HCT116 (cell line): ENCODE measurements around the gene ITGBL1. TPM values are rescaled to one million over a fixed set of nuclear protein-coding genes. Genes with fewer than 3 reads are reported as not detected.

Experiments used
- ATAC-seq: fragments of 200-7000 bp; cut with Tn5 transposase; 2 replicates; pipeline ENCODE4 v1.9.1; 2020; ENCODE audit warnings: mild to moderate bottlenecking, moderate library complexity
- BruUV-seq: library from RNA; stranded (reverse); fragments of 400-500 nt; replicated peaks from 2 replicates; lab custom pipeline; 2021; lab: Mats Ljungman, UMichigan
- CTCF ChIA-PET: fragments of 300-600 bp; sonication (Branson Sonifier 250); formaldehyde crosslinking; loops from one replicate; lab custom pipeline; 2021; ENCODE audit warnings: antibody characterized with exemption; lab: Charles Lee
- POLR2A ChIA-PET: fragments of 300-600, 350-600 bp; sonication (Branson Sonifier 250); formaldehyde crosslinking; loops from one replicate; lab custom pipeline; 2021; ENCODE audit warnings: antibody characterized with exemption; lab: Charles Lee
- RAD21 ChIA-PET, 2 experiments: fragments of 300-600 bp; sonication (Branson Sonifier 250); formaldehyde crosslinking; loops; one replicate each; lab custom pipeline; 2023; ENCODE audit warnings: low total read pairs in 2 of 2; ENCODE audit not compliant: uncharacterized antibody in 2 of 2, unreplicated experiment in 2 of 2, low non-redundant PET in 1 of 2; lab: Charles Lee
- DNase-seq: peaks from one replicate; pipeline ENCODE4 v3.0.0-alpha.2; 2010; ENCODE audit warnings: low read depth, low spot score
- H2AFZ ChIP-seq: fragments of 200-600 bp; shearing (Covaris generic), sonication (generic); 2 replicates; pipeline ENCODE4 v1.6.1; 2017; ENCODE audit warnings: low read depth, mixed run types, mixed read lengths, antibody characterized with exemption, low read length; ENCODE audit not compliant: poor library complexity, severe bottlenecking
- H3K27ac ChIP-seq: 2 replicates; pipeline ENCODE4 v1.5.1; 2012; ENCODE audit warnings: low read depth, low read length
- H3K27me3 ChIP-seq: fragments of 200-600 bp; sonication (generic); 2 replicates; pipeline ENCODE4 v1.6.1; 2016; ENCODE audit warnings: mixed run types, low read length, mixed read lengths; ENCODE audit not compliant: insufficient read depth
- H3K36me3 ChIP-seq, 2 experiments: fragments of 200-500 bp in 1 of 2; fragments of 200-600 bp in 1 of 2; sonication (Bioruptor generic) in 1 of 2; sonication (generic) in 1 of 2; 2 replicates each; pipeline versions ENCODE4 v1.5.1 to v1.6.1; 2014 to 2016; ENCODE audit warnings: low read length in 2 of 2, inconsistent platforms in 1 of 2, mixed read lengths in 1 of 2, mixed run types in 1 of 2; ENCODE audit not compliant: insufficient read depth in 2 of 2, control insufficient read depth in 1 of 2
- H3K4me1 ChIP-seq, 2 experiments: fragments of 200-600 bp in 1 of 2; sonication (generic) in 1 of 2; 2 replicates each; pipeline versions ENCODE4 v1.5.1 to v1.6.1; 2012 to 2017; ENCODE audit warnings: low read length in 2 of 2, inconsistent platforms in 1 of 2, mild to moderate bottlenecking in 1 of 2, mixed read lengths in 1 of 2, mixed run types in 1 of 2, moderate library complexity in 1 of 2; ENCODE audit not compliant: insufficient read depth in 2 of 2, control insufficient read depth in 1 of 2
- H3K4me2 ChIP-seq: fragments of 200-600 bp; sonication (generic); 2 replicates; pipeline ENCODE4 v1.6.1; 2017; ENCODE audit warnings: mixed run types, low read length, mixed read lengths
- H3K4me3 ChIP-seq, 2 experiments: fragments of 200-600 bp in 1 of 2; sonication (generic) in 1 of 2; replicated peaks in 1 of 2; 2 replicates each; pipeline ENCODE4 v1.5.1; 2011 to 2016; ENCODE audit warnings: low read length in 2 of 2, control low read depth in 1 of 2, low read depth in 1 of 2, mild to moderate bottlenecking in 1 of 2, mixed read lengths in 1 of 2, mixed run types in 1 of 2
- H3K79me2 ChIP-seq: fragments of 200-600 bp; sonication (generic); 2 replicates; pipeline ENCODE4 v1.6.1; 2017; ENCODE audit warnings: mild to moderate bottlenecking, mixed run types, low read length, moderate library complexity, mixed read lengths; ENCODE audit not compliant: insufficient read depth
- H3K9ac ChIP-seq: fragments of 200-600 bp; sonication (generic); 2 replicates; pipeline ENCODE4 v1.6.1; 2016; ENCODE audit warnings: low read length, mixed read lengths
- H3K9me2 ChIP-seq: fragments of 200-600 bp; sonication (generic), shearing (Covaris generic); 2 replicates; pipeline ENCODE4 v1.6.1; 2017; ENCODE audit warnings: mixed run types, mild to moderate bottlenecking, moderate library complexity; ENCODE audit not compliant: insufficient read depth
- H3K9me3 ChIP-seq, 2 experiments: fragments of 200-500 bp in 1 of 2; fragments of 200-600 bp in 1 of 2; sonication (Bioruptor generic) in 1 of 2; sonication (generic) in 1 of 2; 2 replicates each; pipeline ENCODE4 v1.6.1; 2014 to 2017; ENCODE audit warnings: low read length in 2 of 2, mixed read lengths in 2 of 2, inconsistent platforms in 1 of 2, low read depth in 1 of 2, mild to moderate bottlenecking in 1 of 2, mixed run types in 1 of 2, moderate library complexity in 1 of 2; ENCODE audit not compliant: control insufficient read depth in 1 of 2, insufficient read depth in 1 of 2
- H4K20me1 ChIP-seq: fragments of 200-600 bp; sonication (generic), shearing (Covaris generic); 2 replicates; pipeline ENCODE4 v1.6.1; 2017; ENCODE audit warnings: mixed run types, mild to moderate bottlenecking, moderate library complexity; ENCODE audit not compliant: insufficient read depth
- CBX3 ChIP-seq: IDR thresholded peaks from 2 replicates; pipeline ENCODE4 v1.6.1; 2012; ENCODE audit warnings: low read depth
- CEBPB ChIP-seq: IDR thresholded peaks from 2 replicates; pipeline ENCODE4 v1.6.1; 2012; ENCODE audit warnings: low read depth
- EGR1 ChIP-seq: IDR thresholded peaks from 2 replicates; pipeline ENCODE4 v1.6.1; 2012; ENCODE audit warnings: low read depth
- ELF1 ChIP-seq: IDR thresholded peaks from 2 replicates; pipeline ENCODE4 v1.6.1; 2012; ENCODE audit warnings: low read depth, borderline replicate concordance
- EZH2 ChIP-seq: fragments of 200-600 bp; sonication (generic); IDR thresholded peaks from 2 replicates; pipeline ENCODE4 v1.6.1; 2017; ENCODE audit warnings: antibody characterized with exemption, mixed run types
- EZH2phosphoT487 ChIP-seq: fragments of 200-600 bp; IDR thresholded peaks from 2 replicates; pipeline ENCODE4 v1.6.1; 2018; ENCODE audit warnings: antibody characterized with exemption, borderline replicate concordance
- FOSL1 ChIP-seq: IDR thresholded peaks from 2 replicates; pipeline ENCODE4 v1.6.1; 2012; ENCODE audit warnings: low read depth
- JUND ChIP-seq: IDR thresholded peaks from 2 replicates; pipeline ENCODE4 v1.6.1; 2012
- RAD21 ChIP-seq: IDR thresholded peaks from 2 replicates; pipeline ENCODE4 v1.6.1; 2012; ENCODE audit warnings: low read depth, mild to moderate bottlenecking
- SIN3A ChIP-seq: IDR thresholded peaks from 2 replicates; pipeline ENCODE4 v1.6.1; 2012; ENCODE audit warnings: low read depth
- SP1 ChIP-seq: IDR thresholded peaks from 2 replicates; pipeline ENCODE4 v1.6.1; 2012; ENCODE audit warnings: low read depth
- SRF ChIP-seq: IDR thresholded peaks from 2 replicates; pipeline ENCODE4 v1.6.1; 2012; ENCODE audit warnings: low read depth
- TCF7L2 ChIP-seq: IDR thresholded peaks from 2 replicates; pipeline ENCODE4 v1.7.0; 2011; ENCODE audit warnings: borderline replicate concordance, inconsistent platforms; ENCODE audit not compliant: insufficient read depth, insufficient read length; ENCODE audit errors: extremely low read depth
- ZFX ChIP-seq: fragments of 450-650 bp; IDR thresholded peaks from 2 replicates; pipeline ENCODE4 v1.6.1; 2017
- ZNF274 ChIP-seq: fragments of 200-500 bp; sonication (Bioruptor generic); IDR thresholded peaks from 2 replicates; pipeline ENCODE4 v1.6.1; 2014; ENCODE audit warnings: mild to moderate bottlenecking, low read depth, low read length, inconsistent platforms
- intact Hi-C: fragments of 100-400 bp; cut with micrococcal nuclease; formaldehyde crosslinking; loops from 2 replicates; pipeline ENCODE4 v1.10.0; 2022
- total RNA-seq: library from RNA; stranded (reverse); gene quantifications from one replicate; pipeline ENCODE4 v1.2.1, GENCODE V29; 2021; ENCODE audit not compliant: unreplicated experiment
- TF ChIP-seq, protein P1 (sequence below): IDR thresholded peaks from 2 replicates; pipeline ENCODE4 v1.6.1; 2012
- TF ChIP-seq, protein P2 (sequence below): IDR thresholded peaks from 2 replicates; pipeline ENCODE4 v1.6.1; 2012

The ITGBL1 gene
- total RNA-seq, 1 experiment from 2014 or later: 0.66 TPM

DNA sequence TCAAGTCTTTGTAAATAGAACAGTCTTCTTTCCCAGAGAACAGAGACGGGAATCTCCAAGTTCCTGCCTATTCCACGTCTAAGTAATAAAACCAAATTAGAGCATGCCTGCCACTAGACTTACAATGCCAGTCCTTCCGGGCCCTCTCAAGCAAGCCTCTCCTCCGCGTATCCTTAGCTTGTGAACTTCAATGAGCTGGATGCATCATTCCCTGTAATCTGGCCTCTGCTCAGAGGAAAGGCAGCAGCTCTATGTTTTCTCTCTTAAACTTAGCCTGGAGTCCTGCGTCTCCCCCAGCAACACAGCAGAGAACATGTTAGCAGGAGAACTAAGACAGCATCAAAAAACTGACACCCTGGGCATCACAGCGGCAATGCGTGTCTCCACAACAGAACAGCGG is 44.3 kb upstream of the ITGBL1 start (continued):
- TF ChIP-seq, protein P1, sequence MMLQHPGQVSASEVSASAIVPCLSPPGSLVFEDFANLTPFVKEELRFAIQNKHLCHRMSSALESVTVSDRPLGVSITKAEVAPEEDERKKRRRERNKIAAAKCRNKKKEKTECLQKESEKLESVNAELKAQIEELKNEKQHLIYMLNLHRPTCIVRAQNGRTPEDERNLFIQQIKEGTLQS: no peak
- TF ChIP-seq FOSL1 (no peak), SP1 (no peak)

DNA sequence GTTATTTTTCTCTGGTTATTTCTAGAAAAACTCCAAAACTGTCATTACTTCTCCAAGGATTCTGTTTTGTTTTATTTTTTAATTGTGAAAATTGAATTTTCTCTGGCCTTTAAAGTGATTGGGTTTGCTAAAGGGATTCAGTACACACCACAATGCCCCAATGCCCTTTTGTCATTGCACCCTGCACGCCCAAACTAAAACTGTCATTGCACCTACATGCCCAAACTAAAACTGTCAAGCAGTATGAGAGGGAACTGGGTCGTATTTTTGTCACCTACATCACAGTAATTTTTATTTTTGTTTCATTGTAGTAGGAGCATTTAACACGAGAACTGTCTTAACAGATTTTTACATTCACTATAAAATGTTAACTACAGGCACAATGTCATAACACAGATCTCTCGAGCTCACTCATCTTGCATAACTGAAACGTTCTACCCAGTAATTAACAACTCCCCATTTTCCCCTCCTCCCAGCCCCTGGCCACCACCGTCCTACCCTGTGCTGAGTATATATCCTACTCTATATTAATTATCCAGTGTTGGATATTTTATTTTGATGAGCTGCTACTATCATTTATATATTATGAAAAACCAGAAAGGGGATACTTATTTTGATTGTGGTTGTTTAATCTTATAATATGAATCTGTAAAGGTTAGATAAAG is 43.4 kb upstream of the ITGBL1 start:
- DNase-seq (no peak), ATAC-seq (no peak)
- peaks cover 0 to 18% of the 10 kb centered on the region in 2 experiments; a peak in 1 of 4 replicates for H3K9me3 ChIP-seq
- intact Hi-C loops: no loop called here
- ChIA-PET POLR2A (no interaction called here), RAD21 (no interaction called here), CTCF (no interaction called here)
- no peak overlapping the region for H2AFZ ChIP-seq
- H3K27ac ChIP-seq: no peak overlapping the region
- no peaks in the 10 kb centered on the region for H3K79me2 ChIP-seq
- BruUV-seq: no TSS peak
- no peaks in the 10 kb centered on the region for H3K9me2 ChIP-seq
- no peak overlapping the region for H3K9ac ChIP-seq
- no peak overlapping the region for H3K4me3 ChIP-seq
- no peaks in the 10 kb centered on the region for H3K27me3 ChIP-seq
- no peaks in the 10 kb centered on the region for H3K4me1 ChIP-seq
- TF ChIP-seq SP1 (no peak), CBX3 (no peak), JUND (no peak), EGR1 (no peak), ZNF274 (no peak), TCF7L2 (no peak), EZH2phosphoT487 (no peak), EZH2 (no peak), ELF1 (no peak), SRF (no peak), FOSL1 (no peak), SIN3A (no peak), ZFX (no peak), CEBPB (no peak), RAD21 (no peak)
- TF ChIP-seq, protein P1: no peak
- TF ChIP-seq, protein P2, sequence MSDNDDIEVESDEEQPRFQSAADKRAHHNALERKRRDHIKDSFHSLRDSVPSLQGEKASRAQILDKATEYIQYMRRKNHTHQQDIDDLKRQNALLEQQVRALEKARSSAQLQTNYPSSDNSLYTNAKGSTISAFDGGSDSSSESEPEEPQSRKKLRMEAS: no peak
- no peaks in the 10 kb centered on the region for H3K36me3 ChIP-seq
- H4K20me1 ChIP-seq: no peaks in the 10 kb centered on the region
- H3K4me2 ChIP-seq: no peak overlapping the region
